ENCODE data around the gene KCND2.

The KCND2 gene

GRCh38 chr7:120412139-120413050, 139.4 kb downstream of the KCND2 start:
- H3K9me3 ChIP-seq (ENCODE audit: insufficient read depth, low read depth, low read length): no peaks in the 10 kb centered on the region
- H3K4me3 ChIP-seq (ENCODE audit: low read length): no peak overlapping the region
- H3K36me3 ChIP-seq (ENCODE audit: insufficient read depth, low read length): no peaks in the 10 kb centered on the region
- H3K9ac ChIP-seq (ENCODE audit: low read depth, low read length): no peak overlapping the region
- H3K4me1 ChIP-seq (ENCODE audit: insufficient read depth, low read length): no peaks in the 10 kb centered on the region
- 90% methylated on average over 2 of the region's 2 CpGs for WGBS
- H3K27me3 ChIP-seq (ENCODE audit: insufficient read depth, low read length): no peaks in the 10 kb centered on the region
- H3K27ac ChIP-seq (ENCODE audit: low read depth, low read length): no peak overlapping the region

GRCh38 chr7:120413164-120413563, 140.2 kb downstream of the KCND2 start:
- Histone ChIP-seq H3K9me3 (ENCODE audit: insufficient read depth, low read depth, low read length) (no peaks in the 10 kb centered on the region), H3K4me1 (ENCODE audit: insufficient read depth, low read length) (no peaks in the 10 kb centered on the region; the same call in 1 of the 2 replicates), H3K9ac (ENCODE audit: low read depth, low read length) (no peak overlapping the region), H3K36me3 (ENCODE audit: insufficient read depth, low read length) (no peaks in the 10 kb centered on the region), H3K4me3 (ENCODE audit: low read length) (no peak overlapping the region), H3K27ac (ENCODE audit: low read depth, low read length) (no peak overlapping the region), H3K27me3 (ENCODE audit: insufficient read depth, low read length) (no peaks in the 10 kb centered on the region)

- Histone ChIP-seq H3K36me3 (ENCODE audit: insufficient read depth, low read length) (no peaks in the 10 kb centered on the region), H3K27me3 (ENCODE audit: insufficient read depth, low read length) (no peaks in the 10 kb centered on the region), H3K27ac (ENCODE audit: low read depth, low read length) (no peak overlapping the region), H3K9ac (ENCODE audit: low read depth, low read length) (no peak overlapping the region), H3K9me3 (ENCODE audit: insufficient read depth, low read depth, low read length) (no peaks in the 10 kb centered on the region), H3K4me3 (ENCODE audit: low read length) (no peak overlapping the region), H3K4me1 (ENCODE audit: insufficient read depth, low read length) (no peaks in the 10 kb centered on the region; the same call in 1 of the 2 replicates)
- 87% methylated on average over 4 of the region's 4 CpGs for WGBS
Measured at GRCh38 chr7:120417244-120417979, 144.4 kb downstream of the KCND2 start.

GRCh38 chr7:120421151-120421651, 148.2 kb downstream of the KCND2 start:
- 98% methylated on average over 2 of the region's 2 CpGs for WGBS
- Histone ChIP-seq H3K4me1 (ENCODE audit: insufficient read depth, low read length) (no peaks in the 10 kb centered on the region; the same call in 1 of the 2 replicates), H3K27ac (ENCODE audit: low read depth, low read length) (no peak overlapping the region), H3K36me3 (ENCODE audit: insufficient read depth, low read length) (no peaks in the 10 kb centered on the region), H3K9ac (ENCODE audit: low read depth, low read length) (no peak overlapping the region), H3K27me3 (ENCODE audit: insufficient read depth, low read length) (no peaks in the 10 kb centered on the region), H3K9me3 (ENCODE audit: insufficient read depth, low read depth, low read length) (no peaks in the 10 kb centered on the region), H3K4me3 (ENCODE audit: low read length) (no peak overlapping the region)

- no peak overlapping the region for H3K27ac ChIP-seq (ENCODE audit: low read depth, low read length)
- no peak overlapping the region for H3K9ac ChIP-seq (ENCODE audit: low read depth, low read length)
- H3K4me1 ChIP-seq (ENCODE audit: insufficient read depth, low read length): no peaks in the 10 kb centered on the region
- H3K27me3 ChIP-seq (ENCODE audit: insufficient read depth, low read length): no peaks in the 10 kb centered on the region
- no peaks in the 10 kb centered on the region for H3K36me3 ChIP-seq (ENCODE audit: insufficient read depth, low read length)
- no peak overlapping the region for H3K4me3 ChIP-seq (ENCODE audit: low read length)
- 88% methylated on average over 1 of the region's 1 CpG for WGBS
- H3K9me3 ChIP-seq (ENCODE audit: insufficient read depth, low read depth, low read length): no peaks in the 10 kb centered on the region
Measured at GRCh38 chr7:120431016-120431415, 158.0 kb downstream of the KCND2 start.

- no peaks in the 10 kb centered on the region for H3K36me3 ChIP-seq (ENCODE audit: insufficient read depth, low read length)
- no peak overlapping the region for H3K4me3 ChIP-seq (ENCODE audit: low read length)
- no peak overlapping the region for H3K27ac ChIP-seq (ENCODE audit: low read depth, low read length)
- H3K4me1 ChIP-seq (ENCODE audit: insufficient read depth, low read length): no peaks in the 10 kb centered on the region
- no peak overlapping the region for H3K9ac ChIP-seq (ENCODE audit: low read depth, low read length)
- no peaks in the 10 kb centered on the region for H3K9me3 ChIP-seq (ENCODE audit: insufficient read depth, low read depth, low read length)
- H3K27me3 ChIP-seq (ENCODE audit: insufficient read depth, low read length): no peaks in the 10 kb centered on the region
- WGBS: 90% methylated on average over 1 of the region's 1 CpG
Measured at GRCh38 chr7:120436487-120437060, 163.6 kb downstream of the KCND2 start.

GRCh38 chr7:120441850-120442249, 168.9 kb downstream of the KCND2 start:
- H3K9me3 ChIP-seq (ENCODE audit: insufficient read depth, low read depth, low read length): no peaks in the 10 kb centered on the region
- H3K4me3 ChIP-seq (ENCODE audit: low read length): no peak overlapping the region
- 73% methylated on average over 1 of the region's 1 CpG for WGBS

GRCh38 chr7:120442838-120443237, 169.9 kb downstream of the KCND2 start:
- no peak overlapping the region for H3K4me3 ChIP-seq (ENCODE audit: low read length)
- H3K27ac ChIP-seq (ENCODE audit: low read depth, low read length): no peak overlapping the region
- H3K4me1 ChIP-seq (ENCODE audit: insufficient read depth, low read length): no peaks in the 10 kb centered on the region
- WGBS: 95% methylated on average over 1 of the region's 2 CpGs
- H3K9me3 ChIP-seq (ENCODE audit: insufficient read depth, low read depth, low read length): no peaks in the 10 kb centered on the region
- no peak overlapping the region for H3K9ac ChIP-seq (ENCODE audit: low read depth, low read length)
- no peaks in the 10 kb centered on the region for H3K36me3 ChIP-seq (ENCODE audit: insufficient read depth, low read length)
- H3K27me3 ChIP-seq (ENCODE audit: insufficient read depth, low read length): no peaks in the 10 kb centered on the region

More at GRCh38 chr7:120441850-120442249, 168.9 kb downstream of the KCND2 start:
- H3K4me1 ChIP-seq (ENCODE audit: insufficient read depth, low read length): no peaks in the 10 kb centered on the region
- no peaks in the 10 kb centered on the region for H3K27me3 ChIP-seq (ENCODE audit: insufficient read depth, low read length)
- H3K36me3 ChIP-seq (ENCODE audit: insufficient read depth, low read length): no peaks in the 10 kb centered on the region
- no peak overlapping the region for H3K27ac ChIP-seq (ENCODE audit: low read depth, low read length)
- no peak overlapping the region for H3K9ac ChIP-seq (ENCODE audit: low read depth, low read length)

GRCh38 chr7:120444650-120445049, 171.7 kb downstream of the KCND2 start:
- no peak overlapping the region for H3K4me3 ChIP-seq (ENCODE audit: low read length)
- H3K36me3 ChIP-seq (ENCODE audit: insufficient read depth, low read length): no peaks in the 10 kb centered on the region
- no peak overlapping the region for H3K9ac ChIP-seq (ENCODE audit: low read depth, low read length)
- no peak overlapping the region for H3K27ac ChIP-seq (ENCODE audit: low read depth, low read length)
- no peaks in the 10 kb centered on the region for H3K4me1 ChIP-seq (ENCODE audit: insufficient read depth, low read length)
- H3K27me3 ChIP-seq (ENCODE audit: insufficient read depth, low read length): no peaks in the 10 kb centered on the region
- WGBS: 90% methylated on average over 1 of the region's 1 CpG
- no peaks in the 10 kb centered on the region for H3K9me3 ChIP-seq (ENCODE audit: insufficient read depth, low read depth, low read length)

- Histone ChIP-seq H3K9ac (ENCODE audit: low read depth, low read length) (no peak overlapping the region), H3K27me3 (ENCODE audit: insufficient read depth, low read length) (no peaks in the 10 kb centered on the region), H3K36me3 (ENCODE audit: insufficient read depth, low read length) (no peaks in the 10 kb centered on the region), H3K9me3 (ENCODE audit: insufficient read depth, low read depth, low read length) (no peaks in the 10 kb centered on the region), H3K4me1 (ENCODE audit: insufficient read depth, low read length) (no peaks in the 10 kb centered on the region), H3K27ac (ENCODE audit: low read depth, low read length) (no peak overlapping the region), H3K4me3 (ENCODE audit: low read length) (no peak overlapping the region)
- WGBS: 90% methylated on average over 2 of the region's 2 CpGs
Measured at GRCh38 chr7:120445276-120445675, 172.3 kb downstream of the KCND2 start.

GRCh38 chr7:120452665-120453064, 179.7 kb downstream of the KCND2 start:
- whole genome bisulfite sequencing: 96% methylated on average over 7 of the region's 7 CpGs
- Histone ChIP-seq H3K27me3 (ENCODE audit: insufficient read depth, low read length) (no peaks in the 10 kb centered on the region), H3K4me1 (ENCODE audit: insufficient read depth, low read length) (no peaks in the 10 kb centered on the region), H3K9ac (ENCODE audit: low read depth, low read length) (no peak overlapping the region), H3K36me3 (ENCODE audit: insufficient read depth, low read length) (0 out of 2 replicates have a peak, but pooled peaks cover 2% of the 10 kb centered on the region), H3K4me3 (ENCODE audit: low read length) (no peak overlapping the region), H3K9me3 (ENCODE audit: insufficient read depth, low read depth, low read length) (peaks cover 42% of the 10 kb centered on the region), H3K27ac (ENCODE audit: low read depth, low read length) (no peak overlapping the region)
